Measurements from ENCODE around the gene SYTL3. TPM values are rescaled to one million over a fixed set of nuclear protein-coding genes. Genes with fewer than 3 reads are reported as not detected.

The SYTL3 gene
- total and polyA plus RNA-seq, 2 experiments from 2014 or later: 0.07 TPM; not detected in 1

GRCh38 chr6:158810155-158811095, 160.6 kb downstream of the SYTL3 start:
- Mint-ChIP-seq H3K9me3 (no peaks in the 10 kb centered on the region), H3K36me3 (ENCODE audit: low read depth) (peaks cover 76% of the 10 kb centered on the region), H3K27me3 (ENCODE audit: insufficient read depth, low read depth, poor library complexity) (peaks cover 15% of the 10 kb centered on the region), H3K4me1 (peaks cover 96% of the 10 kb centered on the region), H3K4me3 (no peak overlapping the region; the same call in 2 of the 3 replicates), H3K27ac (no peak overlapping the region)
- no peak overlapping the region for H2AFZ ChIP-seq
- H3K79me2 ChIP-seq (replicated peaks; ENCODE audit: insufficient read depth): peaks cover 100% of the 10 kb centered on the region
- ATAC-seq (peak; percentile 9; the same call in 2 of the 3 replicates), DNase-seq (ENCODE audit: low spot score) (no peak)
- H3K27ac ChIP-seq (ENCODE audit: low read depth): peak overlapping the region; percentile 73
- peak overlapping the region; percentile 21 for H3K4me3 ChIP-seq
- H3K9me2 ChIP-seq (ENCODE audit: insufficient read depth): no peaks in the 10 kb centered on the region
- TF ChIP-seq CREB1 (CRISPR knock-in tag; IDR thresholded peaks at IDR 0.05; ENCODE audit: low read depth) (no peak), ZNF114 (CRISPR knock-in tag; IDR thresholded peaks at IDR 0.05) (no peak), STAT1 (IDR thresholded peaks at IDR 0.05; ENCODE audit: unreplicated experiment) (no peak), EZH2 (IDR thresholded peaks at IDR 0.05; ENCODE audit: low read depth, unreplicated experiment) (no peak), REST (IDR thresholded peaks at IDR 0.05; ENCODE audit: unreplicated experiment) (no peak)
- no peaks in the 10 kb centered on the region for H3K27me3 ChIP-seq (ENCODE audit: insufficient read depth)
- H4K20me1 ChIP-seq (replicated peaks; ENCODE audit: insufficient read depth): peaks cover 86% of the 10 kb centered on the region
- H3K4me1 ChIP-seq (ENCODE audit: insufficient read depth): peaks cover 95% of the 10 kb centered on the region
- peak overlapping the region; percentile 49 for H3K4me2 ChIP-seq
- H3K36me3 ChIP-seq (ENCODE audit: insufficient read depth): peaks cover 14% of the 10 kb centered on the region
- 0 out of 2 replicates have a peak, but pooled peaks cover 8% of the 10 kb centered on the region for H3F3A ChIP-seq (replicated peaks; ENCODE audit: low read depth)

GRCh38 chr6:158812611-158813010, 162.8 kb downstream of the SYTL3 start:
- Histone ChIP-seq H3F3A (replicated peaks; ENCODE audit: low read depth) (peaks cover 11% of the 10 kb centered on the region; the same call in 1 of the 2 replicates), H4K20me1 (replicated peaks; ENCODE audit: insufficient read depth) (peaks cover 91% of the 10 kb centered on the region), H3K36me3 (ENCODE audit: insufficient read depth) (peaks cover 14% of the 10 kb centered on the region), H3K4me3 (no peak overlapping the region), H3K27me3 (ENCODE audit: insufficient read depth) (no peaks in the 10 kb centered on the region), H3K27ac (ENCODE audit: low read depth) (0 out of 2 replicates have a peak overlapping the region, but pooled peaks have one; percentile 20), H3K9me2 (ENCODE audit: insufficient read depth) (no peaks in the 10 kb centered on the region), H3K4me2 (peak overlapping the region; percentile 50; the same call in 1 of the 2 replicates), H3K4me1 (ENCODE audit: insufficient read depth) (peaks cover 89% of the 10 kb centered on the region), H3K79me2 (replicated peaks; ENCODE audit: insufficient read depth) (peaks cover 100% of the 10 kb centered on the region), H2AFZ (no peak overlapping the region)
- Mint-ChIP-seq H3K27ac (peak overlapping the region; percentile 49; the same call in 1 of the 2 replicates), H3K9me3 (no peaks in the 10 kb centered on the region), H3K4me3 (peak overlapping the region; percentile 14; the same call in 2 of the 3 replicates), H3K4me1 (peaks cover 92% of the 10 kb centered on the region), H3K27me3 (ENCODE audit: insufficient read depth, low read depth, poor library complexity) (peaks cover 17% of the 10 kb centered on the region), H3K36me3 (ENCODE audit: low read depth) (peaks cover 92% of the 10 kb centered on the region)
- no peak for ATAC-seq
- DNase-seq (ENCODE audit: low spot score): no peak
- no peak for TF ChIP-seq JUNB (IDR thresholded peaks at IDR 0.05; ENCODE audit: unreplicated experiment)
- TF ChIP-seq CREB1 (CRISPR knock-in tag; IDR thresholded peaks at IDR 0.05; ENCODE audit: low read depth): no peak
- TF ChIP-seq POLR2AphosphoS5 (IDR thresholded peaks at IDR 0.05; ENCODE audit: low read depth): no peak
- no peak for TF ChIP-seq ZNF331 (CRISPR knock-in tag; IDR thresholded peaks at IDR 0.05; ENCODE audit: low read depth)
- TF ChIP-seq CTCF (conservative IDR thresholded peaks at IDR 0.05; ENCODE audit: low read depth in 2 of 2): no peak
